CD4-positive, alpha-beta T cell treated with Interleukin-12 subunit alpha and Interleukin-12 subunit beta, for 1 hour (primary cell): ENCODE data around the gene CORO2B.

Experiments used
- DNase-seq: peaks from one replicate; pipeline ENCODE4 v3.0.0-alpha.2; 2020

Gene CORO2B

GRCh38 chr15:68554721-68555678 lies 23.8 kb upstream of the CORO2B start:
- no peak for DNase-seq

GRCh38 chr15:68555679-68556037 lies 23.1 kb upstream of the CORO2B start:
- DNase-seq = no peak

- DNase-seq = no peak
Observed at GRCh38 chr15:68556139-68556990, 22.4 kb upstream of the CORO2B start.

- DNase-seq = no peak
Observed at GRCh38 chr15:68557469-68558317, 21.1 kb upstream of the CORO2B start.

- DNase-seq = no peak
Observed at GRCh38 chr15:68558318-68559305, 20.2 kb upstream of the CORO2B start.

- peak; percentile 63 for DNase-seq
Observed at GRCh38 chr15:68559345-68560310, 19.2 kb upstream of the CORO2B start.

GRCh38 chr15:68560501-68561113 lies 18.2 kb upstream of the CORO2B start:
- no peak for DNase-seq

- DNase-seq = no peak
Observed at GRCh38 chr15:68561171-68561900, 17.5 kb upstream of the CORO2B start.

GRCh38 chr15:68561901-68562300 lies 16.9 kb upstream of the CORO2B start:
- no peak for DNase-seq

GRCh38 chr15:68564173-68564572 lies 14.6 kb upstream of the CORO2B start:
- no peak for DNase-seq

GRCh38 chr15:68565234-68565633 lies 13.6 kb upstream of the CORO2B start:
- DNase-seq = no peak

GRCh38 chr15:68565726-68566125 lies 13.1 kb upstream of the CORO2B start:
- no peak for DNase-seq

- DNase-seq = no peak
Observed at GRCh38 chr15:68566377-68566954, 12.3 kb upstream of the CORO2B start.

- no peak for DNase-seq
Observed at GRCh38 chr15:68567345-68567744, 11.4 kb upstream of the CORO2B start.

- DNase-seq = no peak
Observed at GRCh38 chr15:68570974-68571373, 7.8 kb upstream of the CORO2B start.

- no peak for DNase-seq
Observed at GRCh38 chr15:68571582-68571981, 7.2 kb upstream of the CORO2B start.

- no peak for DNase-seq
Observed at GRCh38 chr15:68572309-68572708, 6.5 kb upstream of the CORO2B start.

GRCh38 chr15:68572921-68573320 lies 5.9 kb upstream of the CORO2B start:
- DNase-seq = no peak

- no peak for DNase-seq
Observed at GRCh38 chr15:68574046-68574445, 4.7 kb upstream of the CORO2B start.
